ENCODE data around the gene ZNF79. TPM values are rescaled to one million over a fixed set of nuclear protein-coding genes. Genes with fewer than 3 reads are reported as not detected.

Gene ZNF79
- total RNA-seq, 1 donor from 2014 or later, result 14.1 TPM

DNA sequence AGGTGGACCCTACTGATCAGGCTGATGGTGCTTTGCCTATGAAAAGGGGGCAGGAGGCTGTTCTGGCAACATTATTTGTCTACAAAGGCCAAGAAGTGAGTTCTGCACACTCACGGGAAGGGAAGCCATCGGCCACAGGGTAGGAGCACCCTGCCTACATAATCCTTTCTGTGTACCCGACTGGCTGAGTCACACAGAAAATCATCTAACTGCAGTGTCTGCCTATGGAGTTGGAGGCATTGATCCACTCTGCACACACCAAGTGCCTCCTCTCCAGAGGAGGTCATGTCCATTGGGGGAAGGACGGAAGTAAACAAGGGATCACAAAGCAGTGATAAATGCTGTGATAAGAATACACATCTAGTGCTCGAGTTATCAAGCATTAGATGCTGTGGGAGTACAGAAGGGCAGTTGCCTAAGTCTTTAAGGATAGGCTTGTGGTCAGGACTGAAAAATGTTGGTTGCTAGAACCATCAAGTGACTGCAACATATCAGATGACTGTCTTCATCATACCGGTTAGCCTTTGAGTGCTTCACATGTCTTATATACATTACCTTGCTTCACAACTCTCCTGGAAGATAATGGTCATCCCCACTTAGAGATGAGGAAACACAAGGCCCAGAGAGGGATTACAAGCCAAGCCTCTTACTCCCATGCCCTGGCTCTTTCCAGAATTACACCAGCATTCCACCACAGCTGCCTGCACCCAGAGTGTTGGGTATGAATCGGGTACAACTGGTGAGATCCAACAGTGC lies 28.5 kb upstream of the ZNF79 start:
- peak overlapping the region; percentile 89 for H3K27ac Mint-ChIP-seq
- no peaks in the 10 kb centered on the region for H3K27me3 Mint-ChIP-seq
- no peaks in the 10 kb centered on the region for H3K36me3 Mint-ChIP-seq
- peaks cover 16% of the 10 kb centered on the region for H3K4me1 Mint-ChIP-seq (ENCODE audit: unreplicated experiment)
- peak overlapping the region; percentile 90 for H3K4me3 Mint-ChIP-seq
- TF ChIP-seq, protein P1, sequence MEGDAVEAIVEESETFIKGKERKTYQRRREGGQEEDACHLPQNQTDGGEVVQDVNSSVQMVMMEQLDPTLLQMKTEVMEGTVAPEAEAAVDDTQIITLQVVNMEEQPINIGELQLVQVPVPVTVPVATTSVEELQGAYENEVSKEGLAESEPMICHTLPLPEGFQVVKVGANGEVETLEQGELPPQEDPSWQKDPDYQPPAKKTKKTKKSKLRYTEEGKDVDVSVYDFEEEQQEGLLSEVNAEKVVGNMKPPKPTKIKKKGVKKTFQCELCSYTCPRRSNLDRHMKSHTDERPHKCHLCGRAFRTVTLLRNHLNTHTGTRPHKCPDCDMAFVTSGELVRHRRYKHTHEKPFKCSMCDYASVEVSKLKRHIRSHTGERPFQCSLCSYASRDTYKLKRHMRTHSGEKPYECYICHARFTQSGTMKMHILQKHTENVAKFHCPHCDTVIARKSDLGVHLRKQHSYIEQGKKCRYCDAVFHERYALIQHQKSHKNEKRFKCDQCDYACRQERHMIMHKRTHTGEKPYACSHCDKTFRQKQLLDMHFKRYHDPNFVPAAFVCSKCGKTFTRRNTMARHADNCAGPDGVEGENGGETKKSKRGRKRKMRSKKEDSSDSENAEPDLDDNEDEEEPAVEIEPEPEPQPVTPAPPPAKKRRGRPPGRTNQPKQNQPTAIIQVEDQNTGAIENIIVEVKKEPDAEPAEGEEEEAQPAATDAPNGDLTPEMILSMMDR (conservative IDR thresholded peaks at IDR 0.05), result no peak
- H3K9me3 Mint-ChIP-seq, result no peaks in the 10 kb centered on the region
- DNase-seq (ENCODE audit: extremely low spot score, unreplicated experiment), result no peak

DNA sequence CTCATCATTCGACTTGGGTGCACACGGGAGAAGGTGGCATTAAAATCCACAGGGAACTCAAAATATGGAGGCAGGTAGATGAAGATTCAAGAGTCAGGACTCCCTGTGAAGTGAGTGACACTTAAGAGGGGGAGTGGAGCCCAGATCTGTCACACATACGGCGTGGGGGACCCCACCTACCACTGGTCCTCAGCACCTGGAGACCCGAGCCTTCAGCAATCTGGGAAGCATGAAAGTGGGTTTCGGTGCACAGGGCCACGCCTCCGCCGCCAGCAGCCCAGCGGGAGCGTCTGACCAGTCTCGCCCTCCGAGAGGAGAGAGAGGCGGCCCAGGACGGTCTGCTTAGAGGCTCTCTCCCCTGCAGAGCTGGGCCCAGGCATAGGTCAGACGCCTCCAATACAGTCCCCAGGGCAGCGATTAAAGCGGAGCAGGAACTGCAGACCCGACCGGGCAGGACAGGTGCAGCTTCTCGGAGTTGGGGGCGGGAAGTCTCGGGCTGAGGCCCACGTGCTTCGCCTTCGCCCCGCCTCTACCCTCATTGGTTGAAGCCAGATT lies 27.9 kb upstream of the ZNF79 start:
- no peaks in the 10 kb centered on the region for H3K27me3 Mint-ChIP-seq
- no peaks in the 10 kb centered on the region for H3K36me3 Mint-ChIP-seq
- DNase-seq (ENCODE audit: extremely low spot score, unreplicated experiment), result no peak
- TF ChIP-seq, protein P1 (conservative IDR thresholded peaks at IDR 0.05), result no peak
- no peaks in the 10 kb centered on the region for H3K9me3 Mint-ChIP-seq
- H3K27ac Mint-ChIP-seq, result peak overlapping the region; percentile 89
- H3K4me1 Mint-ChIP-seq (ENCODE audit: unreplicated experiment), result peaks cover 16% of the 10 kb centered on the region
- H3K4me3 Mint-ChIP-seq, result peak overlapping the region; percentile 90

DNA sequence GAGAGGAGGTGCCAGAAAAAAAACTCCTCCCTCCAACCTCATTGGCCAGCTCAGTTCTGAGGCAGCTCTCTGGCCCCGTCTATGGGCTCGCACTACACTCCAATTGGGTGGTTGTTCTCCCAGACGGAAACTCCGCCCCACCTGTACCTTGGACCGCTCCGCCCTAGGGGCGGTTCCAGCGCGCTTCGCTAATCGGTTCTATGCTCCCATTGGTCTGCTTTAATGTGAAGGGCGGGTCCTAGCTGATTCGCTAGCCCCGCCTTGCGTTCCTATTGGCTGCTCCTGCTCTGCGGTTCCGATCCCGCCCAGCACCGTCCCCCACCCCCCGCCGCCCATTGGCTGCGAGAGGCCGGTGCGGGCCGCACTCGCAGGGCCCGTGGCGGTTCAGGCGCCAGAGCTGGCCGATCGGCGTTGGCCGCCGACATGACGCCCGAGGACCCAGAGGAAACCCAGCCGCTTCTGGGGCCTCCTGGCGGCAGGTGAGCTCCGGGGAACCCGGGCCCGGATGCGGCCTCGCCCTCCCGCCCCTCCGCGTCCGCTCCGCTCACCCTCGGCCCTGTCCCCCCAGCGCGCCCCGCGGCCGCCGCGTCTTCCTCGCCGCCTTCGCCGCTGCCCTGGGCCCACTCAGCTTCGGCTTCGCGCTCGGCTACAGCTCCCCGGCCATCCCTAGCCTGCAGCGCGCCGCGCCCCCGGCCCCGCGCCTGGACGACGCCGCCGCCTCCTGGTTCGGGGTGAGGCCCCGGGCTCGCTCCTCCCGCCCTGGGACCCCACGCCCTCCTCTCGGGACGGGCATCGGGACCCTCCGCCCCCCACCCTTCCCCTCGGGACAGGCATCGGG lies 27.2 kb upstream of the ZNF79 start, which contains the start of gene SLC2A8:
TSS of gene SLC2A8 (plus strand) at position 362 of the 838 bp plus-strand sequence. CDS start at position 424, 62 bp downstream.
- Mint-ChIP-seq H3K27me3 (no peaks in the 10 kb centered on the region), H3K36me3 (no peaks in the 10 kb centered on the region), H3K4me3 (peak within 1 kb of the TSS; percentile 91), H3K27ac (peak within 1 kb of the TSS; percentile 89), H3K4me1 (ENCODE audit: unreplicated experiment) (peaks cover 14% of the 10 kb centered on the region), H3K9me3 (no peaks in the 10 kb centered on the region)
- TF ChIP-seq, protein P1 (conservative IDR thresholded peaks at IDR 0.05), result peak; percentile 46
- peak; percentile 98 for DNase-seq (ENCODE audit: extremely low spot score, unreplicated experiment)

DNA sequence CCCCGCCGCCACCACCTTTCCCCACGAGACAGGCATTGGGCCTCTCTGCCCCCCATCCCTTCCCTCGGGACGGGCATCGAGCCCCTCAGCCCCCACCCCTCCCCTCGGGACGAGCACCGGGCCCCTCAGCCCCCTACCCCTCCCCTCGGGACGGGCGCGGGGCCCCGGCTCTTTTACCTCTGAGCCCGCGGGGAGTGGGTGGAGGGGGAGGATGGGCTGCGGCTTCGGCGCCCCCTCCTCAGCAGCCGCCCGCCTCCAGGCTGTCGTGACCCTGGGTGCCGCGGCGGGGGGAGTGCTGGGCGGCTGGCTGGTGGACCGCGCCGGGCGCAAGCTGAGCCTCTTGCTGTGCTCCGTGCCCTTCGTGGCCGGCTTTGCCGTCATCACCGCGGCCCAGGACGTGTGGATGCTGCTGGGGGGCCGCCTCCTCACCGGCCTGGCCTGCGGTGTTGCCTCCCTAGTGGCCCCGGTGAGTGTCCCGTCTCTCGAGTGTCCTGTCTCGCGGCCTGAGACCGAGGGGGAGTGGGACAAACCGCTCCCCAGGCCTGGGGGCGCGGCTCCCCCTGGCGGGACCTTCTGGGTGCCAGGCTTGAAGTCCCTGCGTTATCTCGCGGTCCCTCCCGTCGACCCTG lies 26.4 kb upstream of the ZNF79 start:
- H3K9me3 Mint-ChIP-seq, result no peaks in the 10 kb centered on the region
- H3K27me3 Mint-ChIP-seq, result no peaks in the 10 kb centered on the region
- H3K4me3 Mint-ChIP-seq, result peak overlapping the region; percentile 91
- peak overlapping the region; percentile 77 for H3K27ac Mint-ChIP-seq
- no peaks in the 10 kb centered on the region for H3K36me3 Mint-ChIP-seq
- no peak for DNase-seq (ENCODE audit: extremely low spot score, unreplicated experiment)
- H3K4me1 Mint-ChIP-seq (ENCODE audit: unreplicated experiment), result peaks cover 9% of the 10 kb centered on the region
- TF ChIP-seq, protein P1 (conservative IDR thresholded peaks at IDR 0.05), result peak; percentile 63

DNA sequence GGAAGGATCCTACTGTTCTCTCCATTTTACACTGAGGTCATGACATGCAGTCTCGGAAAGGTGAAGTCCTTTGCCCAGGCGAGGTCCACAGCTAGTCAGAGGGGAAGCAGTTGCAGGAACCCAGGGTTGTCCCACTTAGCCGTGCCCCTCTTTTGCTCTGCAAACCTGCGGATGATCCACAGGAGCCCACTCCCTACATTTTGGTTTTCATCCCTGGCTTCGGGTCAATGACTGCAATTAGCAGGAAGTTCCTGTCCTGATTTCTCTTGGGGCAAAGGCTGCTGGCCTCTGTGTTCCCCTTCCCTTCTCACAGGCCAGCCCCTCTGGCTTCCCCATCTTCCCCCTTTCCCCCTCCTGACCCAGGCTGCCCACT lies 25.9 kb upstream of the ZNF79 start:
- H3K27ac Mint-ChIP-seq, result peak overlapping the region; percentile 77
- H3K27me3 Mint-ChIP-seq, result no peaks in the 10 kb centered on the region
- H3K36me3 Mint-ChIP-seq, result no peaks in the 10 kb centered on the region
- TF ChIP-seq, protein P1 (conservative IDR thresholded peaks at IDR 0.05), result no peak
- peak overlapping the region; percentile 91 for H3K4me3 Mint-ChIP-seq
- peaks cover 5% of the 10 kb centered on the region for H3K4me1 Mint-ChIP-seq (ENCODE audit: unreplicated experiment)
- H3K9me3 Mint-ChIP-seq, result no peaks in the 10 kb centered on the region
- no peak for DNase-seq (ENCODE audit: extremely low spot score, unreplicated experiment)

Measured in type B pancreatic cell (in vitro differentiated cells).